ENCODE measurements around the gene TOM1L2.

Gene TOM1L2

GRCh38 chr17:17994271-17995069, 22.3 kb upstream of the TOM1L2 start:
- TF ChIP-seq CTCF (IDR thresholded peaks at IDR 0.05): peak; percentile 14
- no peak for TF ChIP-seq ZFX (IDR thresholded peaks at IDR 0.05; ENCODE audit: borderline replicate concordance)
- H3K27ac ChIP-seq: no peak overlapping the region

- no peak for TF ChIP-seq ZFX (IDR thresholded peaks at IDR 0.05; ENCODE audit: borderline replicate concordance)
- no peak for TF ChIP-seq CTCF (IDR thresholded peaks at IDR 0.05)
- no peak overlapping the region for H3K27ac ChIP-seq
Measured at GRCh38 chr17:17993852-17994251, 21.7 kb upstream of the TOM1L2 start.

GRCh38 chr17:17993366-17993765, 21.2 kb upstream of the TOM1L2 start:
- no peak overlapping the region for H3K27ac ChIP-seq
- TF ChIP-seq ZFX (IDR thresholded peaks at IDR 0.05; ENCODE audit: borderline replicate concordance) (no peak), CTCF (IDR thresholded peaks at IDR 0.05) (no peak)

GRCh38 chr17:17990282-17990681, 18.1 kb upstream of the TOM1L2 start:
- H3K27ac ChIP-seq: no peak overlapping the region

GRCh38 chr17:17989618-17990017, 17.4 kb upstream of the TOM1L2 start:
- no peak overlapping the region for H3K27ac ChIP-seq
- TF ChIP-seq CTCF (IDR thresholded peaks at IDR 0.05) (no peak), ZFX (IDR thresholded peaks at IDR 0.05; ENCODE audit: borderline replicate concordance) (no peak)

More at GRCh38 chr17:17990282-17990681, 18.1 kb upstream of the TOM1L2 start:
- TF ChIP-seq CTCF (IDR thresholded peaks at IDR 0.05) (no peak), ZFX (IDR thresholded peaks at IDR 0.05; ENCODE audit: borderline replicate concordance) (no peak)

GRCh38 chr17:17989081-17989480, 16.9 kb upstream of the TOM1L2 start:
- H3K27ac ChIP-seq: no peak overlapping the region
- TF ChIP-seq CTCF (IDR thresholded peaks at IDR 0.05): no peak
- no peak for TF ChIP-seq ZFX (IDR thresholded peaks at IDR 0.05; ENCODE audit: borderline replicate concordance)

- no peak for TF ChIP-seq ZFX (IDR thresholded peaks at IDR 0.05; ENCODE audit: borderline replicate concordance)
- no peak for TF ChIP-seq CTCF (IDR thresholded peaks at IDR 0.05)
- H3K27ac ChIP-seq: no peak overlapping the region
Measured at GRCh38 chr17:17988427-17988945, 16.3 kb upstream of the TOM1L2 start.

Data from 22Rv1 (cell line).